Measurements from ENCODE around the gene GADL1.

Gene GADL1

DNA sequence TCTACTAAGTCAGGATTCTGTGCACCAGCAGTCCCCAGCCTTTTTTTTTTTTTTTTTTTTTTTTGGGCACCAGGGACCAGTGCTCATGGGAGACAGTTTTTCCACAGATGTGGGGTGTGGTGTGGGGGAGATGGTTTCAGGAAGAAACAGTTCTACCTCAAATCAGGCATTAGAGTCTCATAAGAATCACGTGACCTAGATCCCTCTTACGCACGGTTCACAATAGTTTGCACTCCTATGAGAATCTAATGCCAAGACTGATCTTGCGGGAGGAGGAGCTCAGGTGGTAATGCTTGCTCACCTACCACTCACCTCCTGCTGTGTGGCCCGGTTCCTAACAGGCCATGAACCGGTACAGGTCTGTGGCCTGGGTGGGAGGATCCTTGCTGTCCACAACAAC lies 88.8 kb downstream of the GADL1 start:
- no peak for DNase-seq

DNA sequence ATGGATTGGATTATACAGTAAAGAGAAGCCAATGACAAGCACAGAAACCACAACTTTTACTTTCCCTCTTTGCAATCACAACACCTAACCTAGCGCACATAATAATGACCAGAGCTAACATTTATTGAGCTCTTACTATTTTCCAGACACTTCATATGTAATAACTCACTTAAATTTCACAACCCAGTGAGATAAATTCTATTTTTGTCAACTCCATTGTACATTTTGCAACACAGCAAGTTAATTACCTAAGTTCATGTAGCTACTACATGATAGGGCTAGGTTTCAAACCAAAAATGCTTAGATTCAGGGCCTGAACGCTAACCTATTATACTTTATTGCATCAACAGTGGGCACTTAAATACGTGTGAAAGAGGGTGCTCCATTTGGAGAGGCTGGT lies 89.5 kb downstream of the GADL1 start:
- DNase-seq, result no peak

DNA sequence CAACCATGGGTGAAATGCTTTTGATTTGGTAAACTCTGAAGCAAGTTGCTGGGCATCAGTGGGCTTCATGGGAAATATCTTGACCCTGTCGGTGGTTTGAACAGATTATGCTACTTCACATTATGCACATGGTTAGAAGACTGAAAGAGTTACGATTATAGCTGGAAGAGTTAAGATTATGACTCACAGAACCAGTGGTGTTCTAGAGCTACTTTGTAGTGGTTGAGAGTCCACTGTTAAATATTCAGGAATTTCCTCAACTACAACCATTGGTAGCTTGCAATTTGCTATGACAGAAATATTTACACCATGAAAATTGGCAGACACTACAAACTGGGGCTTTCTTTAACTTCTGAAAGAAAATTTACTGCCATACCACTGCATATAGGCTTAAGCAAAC lies 99.3 kb downstream of the GADL1 start:
- DNase-seq, result no peak

DNA sequence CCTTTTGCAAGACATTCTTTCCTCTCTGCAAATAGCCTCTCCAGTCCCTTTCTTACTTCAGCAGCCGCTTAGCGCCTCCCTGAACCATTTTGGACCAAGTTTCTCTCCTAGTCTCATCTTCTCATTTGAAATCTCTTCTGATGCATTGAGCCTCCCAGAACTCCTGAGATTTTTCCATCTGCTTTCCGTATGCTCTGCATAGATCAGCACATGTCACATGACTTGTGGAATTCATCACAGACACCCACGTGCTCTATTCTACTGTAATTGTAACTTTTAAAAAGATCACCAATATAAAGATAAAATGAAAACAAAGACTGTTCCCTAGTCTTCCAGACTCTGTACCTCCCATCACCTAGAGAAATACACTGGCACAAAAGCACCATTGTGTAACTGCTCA lies 100.7 kb downstream of the GADL1 start:
- DNase-seq, result no peak

DNA sequence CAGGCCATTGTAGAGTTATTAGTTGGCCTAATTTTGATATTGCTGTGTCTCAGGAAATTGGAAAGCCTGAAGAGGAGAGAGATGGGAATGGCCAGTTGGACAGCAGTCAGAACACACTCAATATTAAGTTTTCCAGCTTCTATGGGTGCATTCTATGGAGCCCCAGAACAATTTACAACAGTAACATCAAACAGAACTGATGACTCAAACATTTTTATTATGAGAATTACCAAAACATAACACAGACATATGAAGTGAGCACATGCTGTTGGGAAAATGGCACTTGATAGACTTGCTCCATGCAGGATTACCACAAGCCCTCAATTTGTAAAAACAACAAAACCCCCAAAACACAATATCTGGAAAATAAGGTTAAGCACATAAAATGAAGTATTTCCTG lies 104.3 kb downstream of the GADL1 start:
- DNase-seq, result no peak

DNA sequence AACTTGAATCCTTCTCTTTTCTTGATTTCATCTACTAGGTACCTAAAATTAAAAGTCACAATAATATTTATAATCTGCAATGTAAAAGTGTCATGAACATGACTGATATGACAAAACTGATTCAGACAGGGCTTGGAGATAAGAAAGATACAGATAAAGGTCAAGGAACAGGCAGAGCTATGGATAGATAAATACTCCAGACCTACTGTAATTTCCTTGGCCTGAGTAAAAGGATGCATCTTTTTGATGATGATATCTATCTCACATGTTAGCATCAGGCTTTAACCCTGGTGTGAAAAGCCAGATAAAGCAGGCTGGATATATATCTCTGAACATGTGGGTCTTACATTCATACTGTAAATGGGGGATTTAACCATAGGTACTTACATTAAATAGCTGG lies 108.1 kb downstream of the GADL1 start:
- DNase-seq, result no peak

DNA sequence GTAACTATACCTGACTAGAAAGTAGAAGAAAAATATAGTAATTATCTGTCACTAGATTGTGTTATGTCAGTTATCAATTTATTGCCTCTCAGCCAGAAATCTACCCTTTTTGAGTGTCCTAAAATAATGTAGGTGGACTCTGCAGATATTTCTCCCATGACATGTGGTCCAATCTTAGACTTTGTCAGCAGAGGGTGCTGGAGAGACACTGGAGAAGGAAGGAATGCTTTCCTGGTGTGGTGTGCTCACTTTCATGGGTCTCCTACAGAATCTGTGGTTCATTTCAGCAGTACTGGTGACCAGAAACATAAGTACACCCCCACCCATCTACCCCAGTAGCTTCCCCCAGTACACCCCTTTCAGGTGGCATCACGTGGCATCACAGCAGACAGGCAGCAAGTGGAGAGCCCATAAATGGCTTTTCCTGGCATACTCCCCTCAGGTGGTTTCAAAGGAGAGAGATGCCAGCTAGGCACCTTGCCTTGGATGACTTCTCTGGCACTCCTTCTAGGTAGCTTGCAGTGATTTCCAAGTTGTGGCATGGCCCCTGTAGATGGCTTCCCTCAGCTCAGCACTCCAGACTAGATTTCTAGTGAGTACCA lies 114.7 kb downstream of the GADL1 start:
- no peak for DNase-seq

DNA sequence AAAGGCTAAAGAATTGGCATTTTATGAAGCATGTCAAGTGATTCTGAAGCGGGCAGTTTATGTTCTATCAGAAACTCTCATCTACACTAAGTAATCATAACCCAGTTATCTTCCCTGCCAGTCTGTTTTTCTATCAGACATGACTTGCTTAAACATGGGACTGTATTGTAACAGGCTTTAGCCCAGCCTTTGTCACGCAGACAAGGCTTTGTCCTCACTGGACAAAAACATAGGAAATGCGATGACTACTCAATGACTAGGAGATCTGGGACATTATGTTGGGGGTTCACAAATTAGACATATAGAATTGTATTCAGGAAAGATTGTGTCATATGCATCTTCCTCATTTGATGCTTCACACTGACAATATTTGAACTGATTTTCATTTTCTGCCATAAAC lies 115.5 kb downstream of the GADL1 start:
- no peak for DNase-seq

DNA sequence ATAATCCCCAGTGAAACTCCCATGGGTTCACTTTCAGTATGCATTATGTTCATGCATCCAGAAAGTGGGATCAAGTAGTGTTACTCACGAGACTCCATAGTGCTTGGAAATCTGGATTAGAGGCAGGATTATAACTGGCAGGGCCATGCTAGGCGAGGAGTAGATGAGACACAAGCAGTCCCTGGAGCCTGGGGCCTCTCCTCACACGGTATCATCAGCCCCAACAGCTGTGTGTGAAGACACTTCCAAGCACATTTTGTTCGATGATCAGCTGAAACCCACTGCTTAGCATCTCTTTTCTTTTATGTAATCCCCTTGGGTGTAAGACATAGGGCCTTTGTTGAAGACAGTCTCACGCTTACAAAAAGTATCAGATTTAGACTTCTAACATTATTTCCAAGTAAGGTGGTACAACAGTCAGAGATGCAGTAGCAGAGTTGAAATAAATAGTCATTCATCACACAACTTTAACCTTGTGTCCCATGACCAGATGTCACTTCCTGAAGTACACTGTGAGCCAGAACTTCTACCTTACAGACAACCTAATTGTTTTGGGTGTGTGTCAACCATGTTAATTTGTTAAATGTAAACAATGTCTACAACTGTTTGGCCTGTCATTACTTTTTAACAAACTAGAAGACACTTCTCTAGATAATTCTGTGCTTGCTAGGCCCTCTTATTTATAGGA lies 116.9 kb downstream of the GADL1 start:
- no peak for DNase-seq

DNA sequence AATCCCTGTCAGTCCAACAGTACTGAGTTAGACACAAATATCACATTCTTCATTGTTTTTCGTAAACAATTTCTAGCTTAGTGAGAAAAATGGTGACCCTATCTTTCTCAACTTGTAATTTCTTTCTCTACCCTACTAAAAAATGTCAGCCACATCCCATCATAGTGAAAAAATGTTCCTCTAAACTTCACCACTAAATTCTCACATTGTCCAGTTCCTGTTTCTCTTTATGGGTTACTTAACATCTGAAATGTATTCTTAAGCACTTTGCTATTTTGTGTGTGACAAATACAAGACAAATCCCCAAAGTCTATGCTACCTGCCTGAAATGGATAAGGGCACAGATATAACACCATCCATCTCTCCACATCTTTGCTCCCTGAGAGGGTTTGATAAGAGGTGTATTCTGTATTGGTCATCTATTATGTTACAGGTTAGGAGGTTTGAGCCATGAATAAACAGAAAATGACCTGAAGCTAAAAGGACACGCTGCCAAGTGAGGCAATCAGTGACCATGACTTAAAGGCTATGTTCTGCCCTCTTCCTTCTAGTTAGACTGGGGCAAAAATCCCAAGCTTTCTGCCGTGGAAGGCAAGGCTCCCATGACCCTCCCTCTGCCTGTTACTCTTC lies 118.2 kb downstream of the GADL1 start:
- no peak for DNase-seq

DNA sequence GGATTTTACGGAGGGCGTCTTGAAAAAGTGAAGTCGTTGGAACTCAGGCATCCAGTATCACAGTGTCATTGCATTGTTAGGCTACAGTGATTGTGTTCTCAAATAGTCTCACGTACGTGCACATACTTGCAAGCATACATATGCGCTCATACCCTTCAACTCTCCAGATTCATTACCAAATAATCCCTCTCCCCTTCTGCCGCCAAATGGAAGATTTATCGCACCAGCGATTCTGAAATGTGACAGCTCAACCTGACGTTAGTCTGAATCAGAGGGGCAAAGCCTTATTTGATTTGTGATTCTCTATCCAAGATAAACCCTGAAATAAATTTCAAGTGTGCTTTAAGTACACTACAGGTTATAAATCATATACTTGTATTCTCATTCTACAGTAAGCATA lies 119.4 kb downstream of the GADL1 start:
- DNase-seq, result no peak

DNA sequence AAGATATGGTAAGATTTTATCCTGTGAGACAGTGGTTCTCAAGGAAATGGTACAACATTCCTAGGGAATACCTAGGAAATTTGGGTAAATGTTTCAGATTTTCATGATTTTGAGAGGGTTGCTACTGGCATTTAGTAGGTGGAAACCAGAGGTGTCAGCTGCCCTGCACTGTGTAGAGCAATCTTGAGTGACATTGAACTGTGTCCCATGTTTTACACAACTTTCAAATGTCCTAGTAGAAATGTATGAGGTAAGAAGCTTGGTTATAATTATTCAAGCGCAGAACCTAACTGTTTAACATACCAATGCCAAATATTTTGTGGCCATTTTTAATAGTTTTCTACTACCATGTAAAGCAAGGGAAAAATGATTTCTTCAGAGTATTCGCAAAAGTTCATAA lies 120.4 kb downstream of the GADL1 start:
- DNase-seq, result no peak

DNA sequence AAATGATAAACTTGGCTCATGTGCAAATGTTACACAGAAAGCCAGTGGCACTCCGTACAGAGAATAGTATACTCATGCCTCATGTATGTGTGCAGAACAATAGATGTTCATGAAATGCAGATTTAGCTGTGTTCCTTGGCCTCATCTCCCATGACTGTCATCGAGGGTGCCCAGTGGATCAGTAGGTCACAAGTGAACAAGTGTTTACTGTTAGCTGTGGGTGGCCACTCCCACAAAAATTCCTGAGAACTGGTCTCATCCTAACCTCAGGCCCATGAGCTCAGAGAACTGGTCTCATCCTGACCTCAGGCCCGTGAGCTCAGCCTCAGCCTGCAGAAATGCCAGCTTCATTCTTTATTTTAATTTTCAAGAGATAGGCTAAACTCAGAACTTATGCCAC lies 124.1 kb downstream of the GADL1 start:
- DNase-seq, result no peak

DNA sequence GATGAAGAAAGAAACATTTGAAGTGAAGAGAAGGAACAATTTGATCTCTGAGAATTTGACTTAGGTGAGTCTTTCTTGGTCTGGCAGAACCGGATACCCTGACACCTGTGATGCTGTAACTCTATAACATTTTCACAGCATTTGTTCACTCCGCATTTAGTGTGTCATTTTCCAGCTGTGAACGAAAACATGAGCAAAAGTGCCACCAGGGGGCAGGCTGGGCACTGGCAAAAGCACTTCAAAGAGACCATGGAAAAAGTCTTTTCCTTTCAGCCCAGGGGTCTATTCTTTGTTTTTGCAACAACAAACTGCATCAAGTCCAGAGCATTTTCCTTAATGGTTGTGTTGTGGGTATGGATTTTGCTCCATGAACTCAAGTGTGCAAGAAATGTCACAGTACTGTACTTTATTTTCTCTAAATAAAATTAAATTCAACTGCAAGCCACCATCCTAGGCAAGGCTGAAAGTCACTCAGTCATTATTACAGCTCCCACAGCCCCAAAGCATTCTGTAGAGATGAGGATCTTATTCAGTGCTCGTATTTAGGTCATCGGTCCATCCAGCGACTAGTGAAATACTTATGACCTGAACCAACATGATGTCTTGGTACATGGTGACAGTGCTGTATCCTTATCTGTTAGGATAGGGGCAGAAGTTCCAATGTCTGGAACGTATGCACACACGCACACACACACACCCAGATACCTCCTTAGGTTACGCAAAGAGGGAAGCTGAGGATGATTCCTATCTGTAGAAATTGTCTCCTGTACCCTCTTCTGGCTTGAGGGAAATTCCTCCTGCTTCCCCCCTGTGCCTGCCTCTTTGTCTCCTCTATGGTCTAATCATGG lies 125.5 kb downstream of the GADL1 start:
- no peak for DNase-seq

DNA sequence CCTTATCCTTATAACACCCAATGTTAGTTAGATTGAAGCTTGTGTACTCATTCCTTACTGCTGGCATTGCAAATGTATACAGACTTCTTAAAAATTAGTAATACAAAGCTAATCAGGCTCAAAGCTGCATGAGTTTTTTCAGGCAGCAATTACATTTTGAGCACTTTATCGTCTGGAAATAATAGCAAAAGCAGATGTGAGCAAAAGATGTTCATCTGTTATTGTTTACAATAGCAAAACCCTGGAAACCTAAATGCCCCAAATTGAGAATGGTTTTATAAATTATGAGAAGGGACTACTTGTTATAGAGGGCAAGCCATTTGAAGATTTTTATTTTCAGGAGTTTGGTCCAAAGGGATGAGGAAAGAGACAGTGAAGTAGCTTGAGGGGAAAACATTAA lies 126.4 kb downstream of the GADL1 start:
- no peak for DNase-seq

DNA sequence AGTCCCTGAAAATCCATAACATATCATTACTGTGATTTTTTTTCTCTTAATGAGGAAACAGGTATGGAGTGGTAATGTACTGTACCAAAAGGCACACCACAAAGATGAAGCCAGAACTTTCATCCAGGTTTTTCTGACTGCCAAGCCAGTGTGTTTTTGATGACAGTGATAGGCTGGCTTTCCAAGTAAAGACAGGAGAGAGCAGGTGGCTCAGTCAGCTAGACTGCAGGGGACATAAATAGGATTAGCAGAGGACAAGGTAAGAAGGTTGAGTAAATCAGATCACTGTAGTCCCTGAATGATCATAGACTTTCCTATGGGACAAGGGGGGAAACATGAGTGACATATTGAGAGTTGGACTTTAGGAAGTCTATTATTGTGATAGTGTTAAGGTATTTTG lies 127.9 kb downstream of the GADL1 start:
- DNase-seq, result no peak

DNA sequence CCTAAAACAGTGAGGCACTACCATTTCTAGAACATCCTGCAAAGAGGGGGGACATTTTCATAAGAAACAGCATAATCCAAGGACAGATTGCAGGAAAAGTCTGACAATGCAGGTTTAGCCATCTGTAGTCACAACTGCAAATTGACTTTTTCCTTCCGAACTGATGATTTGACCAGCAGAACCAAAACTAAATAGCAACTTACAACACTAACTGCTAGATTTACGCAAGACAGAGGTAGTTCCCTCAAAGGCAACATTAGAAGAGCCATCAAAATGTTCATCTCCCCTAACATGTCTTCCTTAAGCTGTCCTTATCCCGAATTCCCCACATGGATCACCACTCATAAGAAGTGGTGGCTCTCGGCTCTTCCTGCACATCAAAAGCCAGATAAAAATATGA lies 129.6 kb downstream of the GADL1 start:
- DNase-seq, result no peak

DNA sequence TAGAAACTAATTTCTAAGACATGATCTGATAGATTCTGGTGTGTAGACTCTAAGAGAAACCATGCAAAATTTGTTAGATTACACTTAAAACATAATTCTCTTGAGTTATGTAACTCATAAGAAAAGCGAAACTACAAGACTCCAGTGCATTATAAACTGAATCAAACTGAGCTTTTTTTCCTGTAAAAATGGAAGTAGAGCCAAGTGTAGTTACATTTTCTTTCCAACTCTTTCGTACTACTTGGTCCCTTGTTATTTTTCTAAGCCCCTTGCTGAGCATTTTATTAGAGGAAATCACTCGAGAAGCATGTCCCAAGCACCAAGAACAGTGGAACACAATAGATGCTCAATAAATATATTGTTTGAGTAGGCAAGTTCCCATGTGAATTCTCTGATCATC lies 130.2 kb downstream of the GADL1 start:
- DNase-seq, result no peak

DNA sequence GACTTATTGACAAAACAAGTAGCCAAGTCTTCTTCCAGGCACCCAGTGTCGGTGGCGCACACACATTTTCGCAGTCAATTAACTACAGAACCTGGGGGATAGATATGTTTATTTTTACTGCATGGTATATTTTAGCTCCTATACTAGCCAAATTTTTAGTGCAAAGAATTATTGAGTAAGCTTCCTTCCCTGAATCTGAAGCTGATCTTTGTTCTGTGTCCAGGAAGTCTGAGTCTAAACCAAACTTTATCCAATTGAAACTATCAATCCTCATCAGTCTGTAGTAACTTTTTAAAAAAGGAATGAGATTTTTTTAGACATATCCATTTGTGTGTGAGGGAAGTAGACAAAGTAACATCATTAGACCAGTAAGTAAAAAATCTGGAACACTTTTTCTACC lies 133.1 kb downstream of the GADL1 start:
- no peak for DNase-seq

DNA sequence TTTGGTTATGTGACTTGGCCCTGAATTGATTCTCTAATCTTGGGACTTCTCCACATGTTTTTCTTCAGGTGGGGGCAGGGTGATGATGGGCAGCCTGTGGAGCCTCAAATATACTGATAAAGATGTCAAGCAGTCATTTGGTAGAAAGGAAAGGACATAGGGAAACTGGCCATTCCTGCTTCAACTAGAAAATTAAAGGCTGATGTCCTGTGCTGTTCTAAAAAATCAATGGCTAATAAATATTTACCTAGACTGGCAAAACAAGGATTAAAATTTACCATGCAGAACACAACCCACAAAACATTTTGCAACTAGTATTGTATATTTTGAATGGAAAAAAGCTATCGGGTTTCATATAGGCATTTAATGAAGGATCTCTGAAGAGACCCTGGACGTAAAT lies 133.7 kb downstream of the GADL1 start:
- no peak for DNase-seq

DNA sequence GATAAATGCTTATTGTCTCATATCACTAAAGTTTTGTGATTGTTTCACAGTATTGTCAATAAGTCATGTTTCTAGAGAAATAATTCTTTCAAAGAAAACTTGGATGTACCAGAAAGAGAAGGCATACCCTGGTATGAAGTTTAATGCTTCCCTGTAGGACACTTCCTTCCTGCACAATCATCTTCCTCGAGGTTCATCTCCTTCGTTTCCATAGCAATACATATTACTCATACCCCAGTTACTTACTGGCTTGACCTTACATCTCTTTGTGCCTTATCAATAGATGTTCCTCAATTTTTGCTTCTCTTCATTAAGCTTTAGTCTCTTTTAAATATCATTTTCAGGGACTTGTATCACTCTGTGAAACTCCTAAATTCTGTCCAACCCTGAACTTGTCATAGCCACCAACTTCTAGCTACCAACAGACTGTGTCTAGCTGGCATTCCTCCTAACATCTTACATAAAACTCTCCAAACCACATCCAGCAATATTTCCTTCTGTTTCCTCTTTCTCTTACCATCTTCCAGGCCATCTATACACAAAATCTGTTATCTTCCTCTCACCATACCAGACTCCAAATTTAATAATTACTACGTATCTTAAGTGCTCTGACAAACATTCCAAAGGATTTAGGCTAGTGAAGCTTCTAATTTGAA lies 134.3 kb downstream of the GADL1 start:
- no peak for DNase-seq

DNA sequence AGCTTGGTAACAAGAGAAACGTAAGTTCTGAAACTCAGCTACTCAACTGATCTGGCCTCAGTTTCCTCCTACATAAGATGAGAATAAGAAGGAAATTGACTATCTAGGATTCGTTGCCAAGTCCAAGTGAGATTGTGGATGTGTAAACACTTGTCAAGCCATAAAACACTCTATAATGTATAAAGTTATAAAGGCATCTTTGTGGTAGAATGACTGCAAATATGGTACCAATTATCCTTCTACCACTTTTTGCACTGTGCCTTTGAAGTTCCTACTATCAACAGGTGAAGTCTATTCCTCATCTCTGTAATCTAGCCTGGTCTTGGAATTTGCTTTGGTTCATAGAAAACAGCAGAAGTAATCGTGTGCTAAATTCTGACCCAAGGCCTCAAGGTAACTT lies 138.2 kb downstream of the GADL1 start:
- no peak for DNase-seq

DNA sequence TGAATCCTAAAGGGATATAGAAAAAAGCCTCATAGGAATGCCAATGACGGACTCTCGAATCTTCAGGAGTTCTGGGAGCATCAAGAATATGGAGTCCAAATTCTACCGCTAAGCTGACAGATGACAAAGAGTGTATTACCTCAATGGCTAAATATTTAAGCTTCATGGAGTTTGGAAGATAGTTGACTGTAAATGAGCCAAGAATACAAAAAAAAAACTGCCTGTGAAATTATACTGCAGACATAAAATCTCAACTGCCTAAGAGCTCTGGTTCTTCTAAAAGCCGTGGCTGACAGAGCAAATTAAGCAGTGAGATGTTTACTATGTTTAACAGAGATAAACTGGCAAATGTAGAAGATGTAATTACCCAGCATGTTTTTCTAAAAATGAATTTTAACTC lies 140.0 kb downstream of the GADL1 start:
- no peak for DNase-seq
